Central memory CD8-positive, alpha-beta T cell (primary cell): ENCODE measurements around the gene JUND.

Source experiments
- ATAC-seq: fragments of 150-1000 bp; cut with Tn5 transposase; replicated peaks from 2 replicates; pipeline ENCODE4 v1.10.0; 2022; ENCODE audit warnings: mild to moderate bottlenecking, moderate FRiP score, moderate number of reproducible peaks; ENCODE audit not compliant: poor library complexity, severe bottlenecking; ENCODE audit errors: extremely low read depth
- DNase-seq, 2 donors: peaks; one replicate each; pipeline ENCODE4 v3.0.0; 2021; ENCODE audit warnings: low spot score in 2 of 2
- H3K27ac Mint-ChIP-seq: one replicate; pipeline ENCODE4 v1.8.0; 2022; ENCODE audit warnings: low read depth, mild to moderate bottlenecking, moderate library complexity, mixed read lengths
- H3K27me3 Mint-ChIP-seq: one replicate; pipeline ENCODE4 v1.8.0; 2022; ENCODE audit warnings: mixed read lengths
- H3K36me3 Mint-ChIP-seq: one replicate; pipeline ENCODE4 v1.8.0; 2022; ENCODE audit warnings: mild to moderate bottlenecking, moderate library complexity, mixed read lengths; ENCODE audit not compliant: insufficient read depth
- H3K4me1 Mint-ChIP-seq: one replicate; pipeline ENCODE4 v1.8.0; 2022; ENCODE audit warnings: mixed read lengths
- H3K4me3 Mint-ChIP-seq: one replicate; pipeline ENCODE4 v1.8.0; 2022; ENCODE audit warnings: mild to moderate bottlenecking, moderate library complexity, mixed read lengths
- H3K9me3 Mint-ChIP-seq: one replicate; pipeline ENCODE4 v1.8.0; 2022; ENCODE audit warnings: mixed read lengths

The JUND gene

DNA sequence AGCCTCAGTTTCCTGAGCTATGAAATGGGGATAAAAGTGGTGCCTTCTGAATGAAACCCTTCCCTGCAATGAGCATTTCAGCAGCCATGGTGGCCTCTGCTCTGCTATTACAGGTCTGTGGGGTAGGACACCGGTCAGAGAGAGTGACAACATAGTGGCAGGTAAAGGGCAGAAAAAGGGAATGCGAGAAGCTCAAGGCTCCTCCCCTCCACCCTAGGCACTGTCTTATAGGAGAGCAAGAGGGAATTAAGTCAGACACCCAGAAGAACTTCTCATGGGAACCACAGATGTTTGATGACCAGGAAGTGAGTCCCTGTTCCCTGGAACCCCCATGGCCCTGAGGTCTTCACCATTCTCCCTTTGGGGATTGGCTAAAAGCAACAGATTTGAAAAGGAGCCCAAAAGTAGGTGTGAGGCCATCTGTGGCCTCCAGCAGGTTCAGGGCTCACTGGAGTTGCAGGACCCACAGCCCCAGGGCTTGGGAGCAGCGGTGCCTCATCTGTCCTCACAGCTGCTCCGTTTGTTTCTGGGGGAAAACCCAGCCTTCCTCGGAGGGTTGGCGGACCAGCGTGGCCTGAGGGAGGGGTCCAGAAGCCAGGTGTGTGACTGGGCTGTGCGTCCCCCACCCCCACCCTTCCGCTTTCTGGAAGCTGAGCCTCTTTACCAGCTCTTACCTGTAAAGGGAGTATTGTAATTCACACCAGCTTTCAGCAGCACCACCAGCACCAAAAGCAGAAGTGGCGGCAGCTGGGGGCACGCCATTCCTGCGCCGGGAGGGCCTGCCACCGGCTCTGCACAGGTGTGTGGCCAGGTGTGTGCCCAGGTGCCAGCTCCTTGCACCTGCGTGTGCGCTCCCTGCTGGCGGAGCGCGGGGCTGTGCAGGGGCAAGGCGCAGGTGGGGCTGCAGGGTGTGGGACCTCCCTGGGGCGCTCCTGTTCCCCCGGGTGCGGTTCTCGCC lies 26.6 kb downstream of the JUND start:
- H3K4me3 Mint-ChIP-seq = no peak overlapping the region
- peaks cover 6% of the 10 kb centered on the region for H3K4me1 Mint-ChIP-seq
- peaks cover 15% of the 10 kb centered on the region for H3K36me3 Mint-ChIP-seq
- H3K27me3 Mint-ChIP-seq = peaks cover 44% of the 10 kb centered on the region
- H3K9me3 Mint-ChIP-seq = no peaks in the 10 kb centered on the region
- ATAC-seq (peak; percentile 8), DNase-seq (no peak)
- H3K27ac Mint-ChIP-seq = no peak overlapping the region

DNA sequence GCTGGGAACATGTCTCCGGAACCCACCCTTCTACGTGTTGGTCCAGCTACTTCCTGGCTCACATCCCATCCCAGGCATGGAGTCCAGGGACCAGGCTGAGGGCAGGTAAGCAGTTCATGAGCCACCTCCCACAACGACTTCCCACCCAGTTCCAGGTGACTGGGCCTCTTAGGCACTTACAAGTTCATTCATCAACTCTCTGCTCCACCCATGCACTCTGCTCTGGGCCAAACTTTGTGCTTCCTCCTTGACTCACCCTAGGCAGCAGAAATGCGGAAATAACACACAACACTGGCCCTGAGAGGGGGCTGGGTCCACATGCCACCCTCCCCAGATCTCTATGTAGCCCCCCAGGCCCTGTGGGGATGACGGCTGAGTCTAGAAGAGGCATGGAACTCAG lies 27.7 kb downstream of the JUND start:
- DNase-seq (no peak), ATAC-seq (no peak)
- Mint-ChIP-seq H3K4me1 (peaks cover 6% of the 10 kb centered on the region), H3K27ac (no peak overlapping the region), H3K27me3 (peaks cover 45% of the 10 kb centered on the region), H3K36me3 (peaks cover 15% of the 10 kb centered on the region), H3K9me3 (no peaks in the 10 kb centered on the region), H3K4me3 (no peak overlapping the region)

DNA sequence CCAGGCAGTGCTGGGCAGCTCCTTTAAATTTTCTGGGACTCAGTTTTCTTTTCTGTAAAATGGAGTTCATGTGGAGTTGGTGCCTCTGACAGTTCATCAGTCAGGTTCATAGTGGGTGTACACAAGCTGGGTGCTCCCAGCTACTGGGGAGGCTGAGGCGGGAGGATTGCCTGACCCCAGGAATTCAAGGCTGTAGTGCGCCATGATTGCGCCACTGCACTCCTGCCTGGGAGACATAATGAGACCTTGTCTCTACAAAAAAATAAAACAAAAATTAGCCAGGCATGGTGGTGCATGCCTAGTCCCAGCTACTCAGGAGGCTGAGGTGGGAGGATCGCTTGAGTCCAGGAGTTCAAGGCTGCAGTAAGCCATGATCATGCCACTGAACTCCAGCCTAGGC lies 28.3 kb downstream of the JUND start:
- Mint-ChIP-seq H3K27me3 (peaks cover 51% of the 10 kb centered on the region), H3K4me3 (no peak overlapping the region), H3K36me3 (peaks cover 13% of the 10 kb centered on the region), H3K27ac (no peak overlapping the region), H3K4me1 (peaks cover 6% of the 10 kb centered on the region), H3K9me3 (no peaks in the 10 kb centered on the region)
- no peak for ATAC-seq
- DNase-seq = no peak

DNA sequence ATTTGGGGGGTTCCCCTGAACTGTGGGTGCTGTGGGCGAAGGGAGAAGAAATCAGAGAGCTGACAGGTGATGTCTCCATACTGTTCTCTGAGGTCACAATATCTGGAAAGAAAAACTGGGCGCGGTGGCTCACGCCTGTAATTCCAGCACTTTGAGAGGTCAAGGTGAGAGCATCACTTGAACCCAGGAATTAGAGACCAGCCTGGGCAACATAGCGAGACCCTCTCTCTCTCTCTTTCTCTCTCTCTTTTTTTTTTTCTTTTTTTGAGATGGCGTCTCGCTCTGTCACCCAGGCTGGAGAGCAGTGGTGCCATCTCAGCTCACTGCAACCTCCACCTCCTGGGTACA lies 29.1 kb downstream of the JUND start:
- DNase-seq (no peak), ATAC-seq (no peak)
- H3K4me3 Mint-ChIP-seq = no peak overlapping the region
- peaks cover 9% of the 10 kb centered on the region for H3K36me3 Mint-ChIP-seq
- no peaks in the 10 kb centered on the region for H3K9me3 Mint-ChIP-seq
- H3K4me1 Mint-ChIP-seq = peaks cover 6% of the 10 kb centered on the region
- H3K27me3 Mint-ChIP-seq = peaks cover 54% of the 10 kb centered on the region
- H3K27ac Mint-ChIP-seq = no peak overlapping the region

DNA sequence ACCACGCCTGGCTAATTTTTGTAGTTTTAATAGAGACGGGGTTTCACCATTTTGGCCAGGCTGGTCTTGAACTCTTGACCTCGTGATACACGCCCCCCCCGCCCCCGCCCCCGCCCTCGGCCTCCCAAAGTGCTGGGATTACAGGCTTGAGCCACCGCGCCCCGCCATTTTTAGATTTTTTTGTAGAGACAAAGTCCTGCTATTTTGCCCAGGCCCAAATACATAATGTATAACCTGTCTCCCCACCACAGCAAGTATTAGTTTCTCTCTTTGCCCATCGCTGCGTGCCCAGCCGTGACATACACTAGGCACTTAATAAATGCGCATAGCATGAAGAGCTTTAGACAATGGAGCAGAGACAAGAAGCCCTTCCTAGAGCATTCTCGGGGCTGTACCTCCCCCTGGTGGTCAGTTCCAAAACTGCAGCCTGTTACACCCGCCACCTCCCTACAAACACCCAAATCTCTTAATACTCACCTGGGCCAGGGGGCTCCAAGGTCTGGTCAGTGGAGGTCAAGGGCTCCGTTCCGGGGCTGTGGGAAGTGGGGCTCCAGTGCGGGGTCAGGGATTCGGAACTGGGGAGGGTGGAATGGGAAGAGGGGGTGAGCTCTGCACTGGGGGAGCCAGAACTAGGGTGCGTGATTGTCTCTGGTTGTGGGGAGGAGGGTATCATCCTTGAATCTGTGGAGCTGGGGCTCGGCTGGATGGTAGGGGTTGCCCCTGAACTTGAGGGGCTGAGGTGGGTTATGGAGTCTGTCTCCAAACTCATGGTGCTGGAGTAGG lies 29.6 kb downstream of the JUND start:
- peaks cover 54% of the 10 kb centered on the region for H3K27me3 Mint-ChIP-seq
- ATAC-seq = peak; percentile 74

DNA sequence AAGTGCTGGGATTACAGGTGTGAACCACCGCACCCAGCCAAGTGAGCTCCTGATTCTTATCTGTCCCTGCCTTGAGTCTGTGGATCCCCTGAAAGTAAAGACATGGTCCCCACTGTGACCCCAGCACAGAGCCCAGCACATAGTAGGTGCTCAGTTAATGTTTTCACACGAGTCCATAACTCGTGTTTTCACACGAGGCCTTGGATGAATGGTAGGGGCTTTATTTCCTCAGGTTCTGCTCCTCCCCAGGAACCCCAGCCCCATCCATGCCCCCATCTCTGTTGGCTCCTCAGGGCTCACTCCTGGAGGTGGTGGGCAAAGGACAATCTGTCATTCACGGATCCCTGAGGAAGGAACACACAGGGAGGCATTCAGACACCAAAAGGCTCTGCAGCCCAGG lies 31.6 kb downstream of the JUND start:
- H3K36me3 Mint-ChIP-seq = peaks cover 6% of the 10 kb centered on the region
- peaks cover 44% of the 10 kb centered on the region for H3K27me3 Mint-ChIP-seq
- H3K27ac Mint-ChIP-seq = no peak overlapping the region
- no peak for DNase-seq
- H3K9me3 Mint-ChIP-seq = no peaks in the 10 kb centered on the region
- H3K4me1 Mint-ChIP-seq = peaks cover 6% of the 10 kb centered on the region
- H3K4me3 Mint-ChIP-seq = no peak overlapping the region
- no peak for ATAC-seq

More for the DNA sequence above, 29.6 kb downstream of the JUND start:
- DNase-seq = peak; percentile 73 to 87
- Mint-ChIP-seq H3K36me3 (peaks cover 8% of the 10 kb centered on the region), H3K27ac (no peak overlapping the region), H3K9me3 (no peaks in the 10 kb centered on the region), H3K4me3 (no peak overlapping the region), H3K4me1 (peaks cover 6% of the 10 kb centered on the region)

DNA sequence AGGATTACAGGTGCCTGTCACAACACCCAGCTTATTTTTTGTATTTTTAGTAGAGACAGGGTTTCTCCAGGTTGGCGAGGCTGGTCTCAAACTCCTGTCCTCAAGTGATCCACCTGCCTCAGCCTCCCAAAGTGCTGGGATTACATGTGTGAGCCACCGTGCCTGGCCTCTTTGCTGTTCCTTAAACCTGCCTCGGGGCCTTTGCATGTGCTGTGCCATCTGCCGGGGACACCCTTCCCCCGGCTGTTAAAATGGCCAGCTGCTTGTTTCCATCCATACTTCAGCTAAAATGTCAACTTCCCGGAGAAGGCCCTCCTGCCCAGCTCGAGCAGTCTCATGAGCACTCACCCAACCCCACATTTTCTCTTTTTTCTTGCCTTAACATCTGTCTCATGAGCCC lies 36.1 kb downstream of the JUND start:
- H3K4me1 Mint-ChIP-seq = no peaks in the 10 kb centered on the region
- no peaks in the 10 kb centered on the region for H3K9me3 Mint-ChIP-seq
- no peak overlapping the region for H3K27ac Mint-ChIP-seq
- ATAC-seq = no peak
- H3K36me3 Mint-ChIP-seq = peaks cover 1% of the 10 kb centered on the region
- no peak overlapping the region for H3K4me3 Mint-ChIP-seq
- DNase-seq = no peak
- peaks cover 10% of the 10 kb centered on the region for H3K27me3 Mint-ChIP-seq

DNA sequence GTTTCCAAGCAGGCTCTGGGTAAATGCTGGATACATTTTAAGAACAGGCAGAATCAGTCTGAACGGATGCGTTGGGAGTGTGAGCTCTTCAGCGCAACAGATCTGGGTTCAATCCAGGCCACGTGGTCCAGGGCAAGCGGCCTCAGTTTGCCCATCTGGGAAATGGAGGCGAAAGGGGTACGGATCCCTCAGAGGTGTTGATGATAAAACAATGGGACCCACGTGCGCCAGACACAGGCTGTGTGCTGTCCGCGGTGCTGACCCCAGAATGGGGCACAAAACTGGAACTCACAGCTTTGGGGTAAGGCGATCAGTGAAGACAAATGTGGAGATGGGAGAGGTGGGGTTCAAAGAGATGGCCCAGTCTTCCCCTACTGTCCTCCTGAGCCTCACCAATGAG lies 42.1 kb downstream of the JUND start:
- no peak for DNase-seq
- H3K4me3 Mint-ChIP-seq = no peak overlapping the region
- peaks cover 39% of the 10 kb centered on the region for H3K27me3 Mint-ChIP-seq
- H3K36me3 Mint-ChIP-seq = no peaks in the 10 kb centered on the region
- ATAC-seq = no peak
- H3K9me3 Mint-ChIP-seq = no peaks in the 10 kb centered on the region
- no peaks in the 10 kb centered on the region for H3K4me1 Mint-ChIP-seq
- no peak overlapping the region for H3K27ac Mint-ChIP-seq

DNA sequence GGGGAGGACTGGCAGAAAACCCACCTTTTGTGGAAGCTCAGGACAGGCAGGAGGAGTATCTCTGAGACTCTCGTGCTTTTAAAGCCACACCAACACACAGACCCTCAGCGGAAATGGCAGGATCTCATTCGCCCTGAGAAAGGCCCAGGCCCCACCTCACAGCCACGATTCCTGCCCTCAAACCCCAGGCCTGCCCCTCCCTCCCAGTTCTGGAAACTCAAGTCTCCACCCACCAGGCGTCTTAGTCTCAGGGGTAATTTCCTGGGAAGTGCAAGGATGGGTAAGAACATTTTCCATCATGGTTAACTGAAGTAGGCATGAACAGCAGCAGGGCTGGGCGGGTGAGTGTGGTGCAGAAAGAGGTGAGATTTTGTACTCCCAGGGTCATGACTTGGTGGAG lies 47.2 kb downstream of the JUND start:
- Mint-ChIP-seq H3K27me3 (peaks cover 84% of the 10 kb centered on the region), H3K4me3 (no peak overlapping the region), H3K9me3 (no peaks in the 10 kb centered on the region), H3K4me1 (no peaks in the 10 kb centered on the region), H3K27ac (no peak overlapping the region), H3K36me3 (peaks cover 6% of the 10 kb centered on the region)
- no peak for ATAC-seq
- DNase-seq = no peak

DNA sequence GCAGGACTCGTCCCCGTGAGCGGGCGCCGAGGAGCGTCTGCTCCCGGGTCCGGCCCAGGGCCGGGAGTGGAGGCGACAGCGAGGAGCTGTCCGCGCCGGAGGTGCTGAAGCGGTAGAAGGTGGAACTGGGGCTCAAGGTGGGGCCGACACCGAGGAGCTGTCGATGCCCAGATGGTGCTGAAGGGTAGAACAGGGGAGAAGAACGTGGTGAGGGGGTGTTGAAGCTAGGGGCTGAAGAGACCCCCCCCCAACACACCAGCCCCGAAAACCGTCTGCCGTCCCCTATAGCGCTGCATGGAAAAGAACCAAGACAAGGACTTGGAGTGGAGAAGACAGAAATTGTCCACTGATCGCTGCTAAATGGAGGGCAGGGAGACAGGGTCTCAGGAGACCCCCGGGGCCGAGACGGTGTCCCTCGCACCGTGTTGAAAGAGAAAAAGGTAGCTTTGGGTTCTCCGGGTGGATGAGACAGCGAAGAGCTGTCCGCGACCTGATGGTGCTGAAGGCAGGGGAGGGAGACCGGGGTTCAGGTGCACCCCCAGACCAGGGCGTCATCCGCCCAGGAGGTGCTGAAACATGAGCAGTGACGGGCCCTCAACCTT lies 48.1 kb downstream of the JUND start:
- Mint-ChIP-seq H3K4me1 (no peaks in the 10 kb centered on the region), H3K27ac (no peak overlapping the region), H3K9me3 (no peaks in the 10 kb centered on the region), H3K4me3 (no peak overlapping the region), H3K36me3 (peaks cover 6% of the 10 kb centered on the region), H3K27me3 (peaks cover 80% of the 10 kb centered on the region)
- peak in 1 of 2 donors; percentile 25 for DNase-seq
- ATAC-seq = peak; percentile 56

DNA sequence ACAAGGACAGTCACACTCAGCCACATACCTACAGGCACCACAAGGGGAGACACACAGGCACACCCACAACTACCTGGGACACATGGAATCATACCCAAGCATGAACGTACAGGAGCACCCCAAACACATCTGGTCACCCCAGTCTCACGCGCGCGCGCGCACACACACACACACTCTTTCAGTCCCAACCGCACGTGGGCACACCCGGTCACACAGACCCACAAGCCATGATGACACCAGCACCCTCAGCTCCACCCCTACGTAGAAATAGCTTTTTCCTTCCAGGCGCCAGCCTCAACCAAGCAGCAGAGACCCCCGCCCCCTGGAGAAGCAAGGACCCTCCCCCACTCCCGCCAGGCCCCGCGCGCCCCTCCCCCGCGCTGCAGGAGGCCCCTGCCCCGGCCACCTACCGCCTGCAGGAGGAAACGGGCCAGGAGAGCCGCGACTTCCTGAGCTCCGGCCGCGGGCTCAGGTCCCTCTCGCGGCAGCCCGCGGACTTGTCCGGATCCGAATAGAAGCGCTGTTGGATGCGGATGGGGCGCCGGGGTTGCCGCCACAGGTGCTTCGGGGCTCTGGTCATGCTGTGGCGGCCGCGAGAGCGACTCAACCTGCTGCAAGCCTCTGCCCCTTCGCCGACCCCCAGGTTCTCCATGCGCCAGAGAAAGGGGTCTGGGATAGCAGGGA lies 48.7 kb downstream of the JUND start:
- ATAC-seq = no peak
- H3K27ac Mint-ChIP-seq = no peak overlapping the region

DNA sequence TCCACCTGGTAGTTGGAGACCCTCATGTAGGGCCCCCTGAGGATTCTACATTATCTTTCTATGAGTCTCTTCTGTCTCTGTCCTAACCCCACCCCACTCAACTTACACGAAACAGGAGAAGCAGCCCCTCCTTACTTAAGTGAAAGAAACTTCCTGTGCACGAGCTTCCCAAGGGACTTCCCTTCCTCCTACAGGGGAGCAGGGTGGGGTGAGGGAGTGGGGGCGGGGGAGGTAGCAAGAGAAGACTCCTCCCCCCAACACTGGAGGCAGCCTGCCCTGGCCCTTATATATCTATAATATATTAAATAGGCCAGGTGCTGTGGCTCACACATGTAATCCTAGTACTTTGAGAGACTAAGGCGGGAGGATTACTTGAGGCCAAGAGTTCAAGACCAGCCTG lies 49.6 kb downstream of the JUND start:
- Mint-ChIP-seq H3K36me3 (peaks cover 6% of the 10 kb centered on the region), H3K27ac (no peak overlapping the region), H3K9me3 (no peaks in the 10 kb centered on the region), H3K27me3 (peaks cover 90% of the 10 kb centered on the region), H3K4me3 (no peak overlapping the region), H3K4me1 (no peaks in the 10 kb centered on the region)
- DNase-seq (no peak), ATAC-seq (no peak)

More for the DNA sequence above, 48.7 kb downstream of the JUND start:
- DNase-seq = no peak
- peaks cover 86% of the 10 kb centered on the region for H3K27me3 Mint-ChIP-seq
- H3K4me3 Mint-ChIP-seq = no peak overlapping the region
- no peaks in the 10 kb centered on the region for H3K4me1 Mint-ChIP-seq
- H3K36me3 Mint-ChIP-seq = peaks cover 6% of the 10 kb centered on the region
- no peaks in the 10 kb centered on the region for H3K9me3 Mint-ChIP-seq
